ENCODE data around the gene ECE1.
"Not testable (repeated sequence)": the region's sequence is repeated elsewhere in the genome, so short reads cannot be mapped to it uniquely, and the experiment has no call there.

ECE1 gene

DNA sequence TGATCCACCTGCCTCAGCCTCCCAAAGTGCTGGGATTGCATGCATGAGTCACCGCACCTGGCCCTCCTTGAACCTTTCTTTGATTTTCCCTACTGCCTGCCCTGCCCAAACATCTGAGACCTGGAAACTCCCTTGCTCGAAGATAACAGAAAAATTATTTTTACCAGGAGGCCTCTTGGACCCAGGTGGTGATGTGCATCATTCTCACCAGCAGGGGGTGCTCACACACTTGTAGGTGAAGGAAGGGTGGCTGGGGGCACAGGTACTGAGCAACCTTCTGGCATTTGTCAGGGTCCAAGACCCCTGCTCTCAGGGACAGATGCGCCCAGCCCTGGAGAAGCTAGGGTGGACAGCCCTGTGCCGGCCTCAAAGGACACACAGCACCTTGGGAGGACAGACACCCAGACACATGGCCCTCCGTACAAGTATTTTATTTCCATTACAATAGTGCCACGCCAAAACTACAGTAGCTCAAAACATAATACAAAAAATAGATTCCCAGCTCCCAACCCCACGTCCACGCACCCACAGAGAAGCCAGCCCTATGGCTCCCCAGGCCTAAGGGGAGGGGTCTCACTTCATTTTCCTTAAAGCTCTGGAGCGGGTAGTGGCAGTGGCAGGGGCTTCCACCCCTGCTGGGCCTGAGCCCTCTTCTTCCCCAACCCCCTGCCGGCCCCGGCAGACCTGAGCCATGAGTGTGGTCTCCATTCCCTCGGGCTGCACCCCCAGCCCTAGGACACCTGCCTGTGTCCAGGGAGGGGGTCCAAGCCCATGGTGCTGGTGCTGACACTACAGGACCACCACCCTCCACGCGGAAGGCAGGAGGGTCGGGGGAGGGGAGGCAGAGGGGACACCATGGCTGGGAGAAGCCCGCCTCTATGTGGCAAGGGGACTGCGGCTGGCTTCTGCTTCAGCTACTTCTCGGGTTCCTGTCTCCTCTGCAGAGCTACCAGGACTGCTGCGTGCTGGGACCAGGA lies 73.1 kb downstream of the ECE1 start:
- peak in 1 of 2 experiments; percentile 45 for DNase-seq

DNA sequence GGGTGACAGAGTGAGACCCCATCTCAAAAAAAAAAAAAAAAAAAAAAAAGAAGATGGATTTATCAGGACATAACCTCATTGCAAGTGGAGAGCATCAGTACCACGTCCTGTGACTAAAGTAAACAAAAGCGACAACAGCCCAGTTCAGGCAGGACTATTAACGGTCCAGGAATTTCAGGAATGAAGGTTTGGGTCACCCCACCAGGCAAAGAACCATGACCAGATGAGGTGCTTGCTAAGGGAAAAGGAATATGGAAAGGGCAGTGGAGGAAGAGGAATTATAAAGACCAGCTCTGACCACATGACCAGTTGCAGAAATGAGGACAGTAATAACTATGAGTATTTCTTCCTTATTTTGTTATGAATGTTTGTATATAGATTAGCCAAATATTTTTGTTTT lies 78.1 kb downstream of the ECE1 start:
- DNase-seq = no peak

DNA sequence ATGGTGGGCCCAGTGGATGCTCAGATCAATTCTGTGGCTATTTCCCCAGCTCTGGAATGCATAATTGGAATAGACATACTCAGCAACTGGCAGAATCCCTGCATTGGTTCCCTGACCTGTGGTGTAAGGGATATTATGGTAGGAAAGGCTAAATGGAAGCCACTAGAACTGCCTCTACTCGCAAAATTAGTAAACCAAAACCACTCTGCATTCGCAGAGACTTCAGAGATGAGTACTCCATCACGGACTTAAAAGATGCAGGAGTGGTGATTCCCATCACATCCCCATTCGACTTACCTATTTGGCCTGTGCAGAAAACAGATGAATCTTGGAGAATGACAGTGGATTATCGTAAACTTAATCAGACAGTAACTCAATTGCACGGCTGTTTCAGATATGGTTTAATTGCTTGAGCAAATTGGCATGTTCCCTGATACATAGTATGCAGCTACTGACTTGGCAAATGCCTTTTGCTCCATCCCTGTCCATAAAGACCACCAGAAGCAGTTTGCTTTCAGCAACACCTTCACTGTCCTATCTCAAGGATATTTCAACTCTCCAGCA lies 82.0 kb downstream of the ECE1 start:
- DNase-seq = not testable (repeated sequence)

DNA sequence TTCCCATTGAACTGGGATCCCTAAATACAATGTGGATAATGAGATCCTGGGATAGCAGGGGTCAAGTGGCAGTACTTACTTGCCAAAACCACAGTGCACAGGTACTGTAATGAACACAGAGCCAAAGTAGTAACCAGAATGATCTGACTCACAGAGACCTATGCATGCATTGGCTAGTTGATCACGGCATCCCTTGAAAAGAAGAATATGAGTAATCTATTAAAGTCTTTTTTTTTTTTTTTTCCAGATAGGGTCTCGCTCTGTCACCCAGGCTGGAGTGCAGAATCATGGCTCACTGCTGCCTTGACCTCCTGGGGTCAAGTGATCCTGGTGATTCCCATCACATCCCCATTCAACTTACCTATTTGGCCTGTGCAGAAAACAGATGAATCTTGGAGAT lies 84.1 kb downstream of the ECE1 start:
- DNase-seq = no peak

DNA sequence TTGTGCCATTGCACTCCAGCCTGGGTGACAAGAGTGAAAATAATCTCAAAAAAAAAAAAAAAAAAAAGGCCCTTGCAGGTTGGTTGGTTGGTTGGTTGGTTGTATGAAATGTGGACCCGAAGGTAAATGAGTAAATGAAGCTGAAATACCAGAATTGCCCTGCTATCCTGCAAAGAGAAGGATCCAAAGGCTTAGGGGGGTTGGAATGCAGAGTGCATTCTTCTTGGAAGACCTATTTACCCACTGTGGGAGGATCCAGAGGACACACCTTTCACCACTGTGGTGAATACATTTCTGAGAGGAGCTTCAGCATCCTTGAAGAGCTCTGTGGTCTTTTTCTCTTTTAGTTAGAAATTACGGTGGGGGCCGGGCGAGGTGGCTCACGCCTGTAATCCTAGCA lies 84.8 kb downstream of the ECE1 start:
- DNase-seq = no peak

DNA sequence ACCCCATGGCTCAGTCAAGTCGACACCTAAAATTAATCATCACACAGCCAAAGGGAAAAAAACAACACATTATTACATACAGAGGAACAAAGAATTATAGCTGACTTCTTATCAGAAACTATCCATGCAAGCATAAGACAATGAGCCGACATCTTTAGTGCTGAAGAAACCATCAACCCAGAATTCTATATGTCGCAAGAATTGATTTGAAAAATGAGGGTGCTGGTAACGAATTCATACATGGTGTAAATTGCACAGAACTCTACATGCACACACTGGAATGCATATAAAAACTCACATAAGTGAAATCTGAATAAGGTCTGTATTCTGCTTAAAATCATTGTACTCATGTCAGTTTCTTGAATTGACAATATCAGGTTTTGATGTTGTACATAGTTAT lies 88.6 kb downstream of the ECE1 start:
- DNase-seq = no peak

DNA sequence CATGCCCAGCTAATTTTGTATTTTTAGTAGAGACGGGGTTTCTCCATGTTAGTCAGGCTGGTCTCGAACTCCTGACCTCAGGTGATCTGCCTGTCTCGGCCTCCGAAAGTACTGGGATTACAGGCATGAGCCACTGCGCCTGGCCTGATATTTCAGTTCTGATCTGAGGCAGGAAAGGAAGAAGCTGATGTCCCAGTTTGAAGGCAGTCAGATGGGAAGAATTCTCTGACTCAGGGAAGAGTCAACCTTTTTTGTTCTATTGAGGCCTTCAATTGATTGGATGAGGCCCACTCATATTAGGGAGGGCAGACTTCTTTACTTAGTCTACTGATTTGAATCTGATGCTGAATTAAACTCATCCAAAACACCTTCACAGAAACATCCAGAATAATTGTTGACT lies 89.0 kb downstream of the ECE1 start:
- DNase-seq = not testable (repeated sequence)

DNA sequence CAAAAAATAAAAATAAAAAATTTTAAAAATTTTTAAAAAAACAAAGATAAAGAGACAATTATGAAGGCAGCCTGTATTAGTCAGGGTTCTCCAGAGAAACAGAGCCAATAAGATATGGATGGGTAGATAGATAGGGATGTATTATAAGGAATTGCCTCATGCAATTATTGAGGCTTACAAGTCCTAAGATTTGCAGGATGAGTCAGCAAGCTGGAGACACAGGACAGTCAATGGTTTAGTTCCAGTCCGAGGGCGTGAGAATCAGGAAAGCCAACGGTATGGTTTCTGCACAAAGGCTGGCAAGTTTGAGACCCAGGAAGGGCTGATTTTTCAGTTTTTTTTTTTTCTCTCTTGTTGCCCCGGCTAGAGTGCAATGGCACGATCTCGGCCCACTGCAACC lies 89.5 kb downstream of the ECE1 start:
- no peak for DNase-seq

DNA sequence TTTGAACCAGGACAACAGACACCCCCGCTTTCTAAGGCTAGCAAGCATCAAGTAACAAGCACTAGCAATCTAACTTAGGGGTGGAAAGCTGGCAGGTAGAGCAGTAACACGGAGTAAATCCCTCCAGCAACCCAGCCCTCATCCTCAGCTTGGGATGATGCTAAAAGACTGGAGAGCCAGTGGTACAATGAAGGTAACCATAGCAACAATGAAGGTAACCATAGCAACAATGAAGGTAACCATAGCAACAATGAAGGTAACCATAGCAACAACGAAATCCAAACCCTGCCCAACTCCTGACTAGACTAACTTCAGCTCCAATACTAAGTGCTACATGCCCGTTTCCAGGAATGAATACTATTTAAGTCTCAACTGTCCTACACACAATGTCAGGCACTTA lies 91.3 kb downstream of the ECE1 start:
- DNase-seq = no peak

DNA sequence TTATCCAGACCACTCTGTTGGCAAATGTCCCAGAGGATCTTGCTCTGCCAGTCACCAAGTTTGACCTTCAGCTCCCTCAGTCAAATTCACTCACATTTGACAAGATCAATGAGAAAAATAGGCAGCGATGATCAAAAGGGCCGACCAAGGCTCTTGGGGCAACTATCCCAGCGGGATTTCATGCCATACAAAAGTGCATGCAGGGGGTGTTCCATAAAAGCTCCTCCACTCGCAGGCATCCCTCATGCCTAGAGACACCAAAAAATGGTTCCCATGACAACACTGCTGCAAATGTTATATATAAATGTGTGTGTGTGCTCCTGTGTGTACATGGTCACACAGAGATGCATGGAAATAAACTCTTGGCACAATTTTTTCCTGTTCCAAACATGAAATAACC lies 97.4 kb downstream of the ECE1 start:
- DNase-seq = no peak

DNA sequence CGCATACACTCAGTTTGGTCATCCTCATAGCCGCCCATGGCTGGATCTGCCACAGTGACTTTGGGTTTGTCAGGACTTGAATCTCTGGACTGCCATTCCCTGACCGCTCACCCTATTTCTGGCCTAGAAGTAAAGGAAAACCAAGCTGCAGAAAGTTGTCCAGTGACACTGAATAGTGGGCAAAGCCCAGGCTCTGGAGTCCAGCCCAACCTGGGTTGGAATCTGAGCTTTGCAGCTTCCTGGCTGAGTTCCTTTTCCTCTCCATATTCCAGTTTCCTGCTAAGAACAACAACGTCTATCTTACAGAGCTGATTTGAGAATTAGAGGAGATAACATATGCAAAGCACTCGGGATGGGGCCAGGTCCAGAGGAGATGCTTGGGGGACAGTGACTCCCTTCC lies 98.0 kb downstream of the ECE1 start:
- DNase-seq = no peak

DNA sequence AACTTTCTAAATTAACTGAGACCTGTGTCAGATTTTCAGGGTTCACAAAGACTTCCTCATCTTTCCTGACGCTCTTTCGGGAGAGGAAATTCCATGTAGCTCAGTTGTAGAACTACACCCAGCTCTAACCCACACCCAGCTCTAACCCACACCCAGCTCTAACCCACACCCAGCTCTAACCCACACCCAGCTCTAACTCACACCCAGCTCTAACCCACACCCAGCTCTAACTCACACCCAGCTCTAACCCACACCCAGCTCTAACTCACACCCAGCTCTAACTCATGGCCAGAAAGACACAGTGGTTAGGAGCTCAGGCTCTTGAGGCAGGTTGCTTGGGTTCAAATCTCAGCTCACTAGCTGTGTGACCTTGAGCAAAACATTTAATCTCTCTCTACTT lies 99.5 kb downstream of the ECE1 start:
- not testable (repeated sequence) for DNase-seq

DNA sequence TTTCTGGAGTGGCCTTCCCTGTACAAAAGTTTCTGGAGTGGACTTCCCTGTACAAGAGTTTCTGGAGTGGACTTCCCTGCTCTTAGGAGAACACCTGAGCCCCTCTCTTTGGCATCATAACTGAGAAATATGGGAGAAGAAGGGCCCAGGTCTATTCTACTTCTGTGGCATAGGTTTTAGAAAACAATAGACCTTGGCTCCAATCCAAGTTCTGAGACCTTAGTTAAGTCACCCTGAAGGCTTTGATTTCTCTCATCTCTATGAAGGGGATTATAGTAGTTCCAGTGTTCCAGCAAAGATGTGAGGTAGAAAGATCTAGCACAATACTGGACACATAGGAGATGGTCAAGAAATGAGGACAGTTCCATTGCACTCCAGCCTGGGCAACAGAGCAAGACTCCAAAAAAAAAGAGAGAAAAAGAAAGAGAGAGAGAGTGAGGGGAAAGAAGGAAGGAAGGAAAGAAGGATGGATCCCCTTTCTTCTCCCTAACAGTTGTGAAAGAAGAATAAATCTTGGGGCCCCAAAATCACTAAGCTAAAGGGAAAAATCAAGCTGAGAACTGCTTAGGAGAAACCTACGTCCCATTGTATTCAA lies 100.3 kb downstream of the ECE1 start:
- no peak for DNase-seq

DNA sequence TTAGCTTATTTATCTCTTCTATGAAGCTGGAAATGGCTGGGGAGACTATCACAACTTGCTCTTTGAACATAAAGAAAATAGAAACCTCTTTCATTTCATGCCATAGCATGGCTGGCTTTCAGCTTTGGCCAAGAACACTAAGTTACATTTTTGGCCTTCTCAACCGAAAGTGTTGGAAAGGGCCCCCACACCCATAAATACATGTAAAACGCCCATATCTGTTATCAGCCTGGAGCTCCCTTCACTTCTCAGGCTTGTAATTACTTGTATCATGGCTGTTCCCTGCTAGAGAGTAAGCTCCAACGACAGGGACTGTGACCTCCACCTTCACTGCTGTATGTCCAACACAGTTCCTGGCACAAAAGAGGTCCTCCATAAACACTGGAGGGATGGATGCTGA lies 100.8 kb downstream of the ECE1 start:
- DNase-seq = no peak

DNA sequence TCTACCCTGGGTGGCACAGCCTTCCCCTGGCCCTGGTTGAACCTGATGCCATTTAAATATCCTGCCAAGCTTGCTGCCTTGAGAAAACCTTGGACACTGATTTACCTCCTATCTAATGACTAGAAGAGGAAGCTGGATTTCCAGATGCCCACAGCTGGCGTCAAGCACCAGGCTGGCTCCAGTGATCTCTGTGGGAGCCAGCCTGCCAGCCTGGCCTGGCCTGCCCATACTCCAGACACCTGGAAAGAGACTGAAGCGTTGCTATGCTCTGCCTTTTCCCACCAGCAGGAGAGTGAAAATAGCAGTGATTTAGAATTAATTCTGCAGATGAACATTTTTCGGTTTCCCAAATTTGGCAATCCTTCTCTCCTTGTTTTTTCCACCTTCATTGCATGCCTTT lies 102.0 kb downstream of the ECE1 start:
- no peak for DNase-seq

DNA sequence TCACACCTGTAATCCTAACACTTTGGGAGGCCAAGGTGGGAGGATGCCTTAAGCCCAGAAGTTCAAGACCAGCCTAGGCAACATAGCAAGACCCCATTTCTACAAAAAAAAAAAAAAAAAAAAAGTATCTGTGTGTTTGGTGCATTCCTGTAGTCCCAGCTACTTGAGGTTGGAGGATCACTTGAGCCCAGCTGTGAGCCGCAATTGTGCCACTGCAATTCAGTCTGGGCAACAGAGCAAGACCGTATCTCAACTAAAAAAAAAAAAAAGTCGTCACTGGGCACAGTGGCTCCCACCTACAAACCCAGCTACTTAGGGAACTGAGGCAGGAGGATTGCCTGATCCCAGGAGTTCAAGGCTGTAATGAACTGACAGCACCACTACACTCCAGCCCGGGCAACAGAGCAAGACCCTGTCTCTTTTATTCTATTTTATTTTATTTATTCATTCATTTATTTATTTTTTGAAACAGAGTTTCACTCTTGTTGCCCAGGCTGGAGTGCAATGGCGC lies 105.0 kb downstream of the ECE1 start:
- DNase-seq = no peak

DNA sequence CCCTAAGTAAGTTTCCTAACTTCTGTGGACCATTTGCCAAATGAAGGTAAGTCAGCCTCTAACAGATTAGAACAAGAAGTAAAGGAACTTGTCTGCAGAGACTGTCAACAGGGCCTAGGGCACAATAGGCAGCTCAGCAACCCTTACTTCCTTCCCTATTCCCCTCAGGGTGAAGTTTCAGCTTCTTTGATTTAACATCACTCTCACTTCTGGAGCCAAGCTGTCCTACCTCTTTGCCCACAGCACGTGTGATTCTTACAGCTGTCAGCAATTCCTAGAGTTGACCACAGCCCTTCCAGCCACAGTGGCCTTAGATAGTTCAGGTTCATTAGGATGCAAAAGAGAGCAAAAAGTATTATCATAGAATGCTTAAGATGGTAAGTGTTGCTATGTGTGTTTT lies 106.0 kb downstream of the ECE1 start:
- DNase-seq = no peak

DNA sequence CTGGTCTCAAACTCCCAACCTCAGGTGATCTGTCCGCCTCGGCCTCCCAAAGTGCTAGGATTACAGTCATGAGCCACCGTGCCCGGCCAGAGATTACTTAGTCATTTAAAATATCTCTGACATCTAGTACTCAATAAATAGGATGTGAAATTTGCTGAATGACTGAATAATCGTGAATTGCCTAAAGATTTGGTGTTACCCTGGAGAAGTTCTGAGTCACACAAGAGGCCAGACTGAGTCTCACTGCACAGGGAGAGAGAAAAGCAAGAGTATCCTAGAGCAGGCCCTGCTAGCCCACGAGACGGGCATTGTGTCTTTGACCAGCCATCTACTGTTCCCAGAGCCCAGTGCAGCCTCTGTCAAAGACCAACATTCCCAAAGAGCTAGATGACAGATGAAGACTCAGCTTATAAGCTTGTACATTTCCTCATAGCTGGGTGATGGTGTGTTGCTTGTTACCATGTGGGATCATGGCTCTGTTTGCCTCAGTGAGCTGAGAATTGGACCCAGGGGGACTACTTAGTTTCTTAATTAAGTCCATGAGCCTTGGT lies 108.0 kb downstream of the ECE1 start:
- no peak for DNase-seq

DNA sequence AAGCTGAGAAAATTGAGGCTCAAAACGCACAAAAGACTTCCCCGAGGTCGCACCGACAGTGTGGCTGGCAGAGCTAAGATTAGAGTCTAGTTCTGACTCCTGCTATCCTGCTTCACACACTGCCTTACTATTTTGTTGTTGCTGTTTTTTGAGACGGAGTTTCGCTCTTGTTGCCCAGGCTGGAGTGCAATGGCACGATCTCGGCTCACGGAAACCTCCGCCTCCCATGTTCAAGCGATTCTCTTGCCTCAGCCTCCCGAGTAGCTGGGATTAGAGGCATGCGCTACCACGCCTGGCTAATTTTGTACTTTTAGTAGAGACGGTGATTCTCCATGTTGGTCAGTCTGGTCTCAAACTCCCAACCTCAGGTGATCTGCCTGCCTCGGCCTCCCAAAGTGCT lies 112.0 kb downstream of the ECE1 start:
- not testable (repeated sequence) for DNase-seq

DNA sequence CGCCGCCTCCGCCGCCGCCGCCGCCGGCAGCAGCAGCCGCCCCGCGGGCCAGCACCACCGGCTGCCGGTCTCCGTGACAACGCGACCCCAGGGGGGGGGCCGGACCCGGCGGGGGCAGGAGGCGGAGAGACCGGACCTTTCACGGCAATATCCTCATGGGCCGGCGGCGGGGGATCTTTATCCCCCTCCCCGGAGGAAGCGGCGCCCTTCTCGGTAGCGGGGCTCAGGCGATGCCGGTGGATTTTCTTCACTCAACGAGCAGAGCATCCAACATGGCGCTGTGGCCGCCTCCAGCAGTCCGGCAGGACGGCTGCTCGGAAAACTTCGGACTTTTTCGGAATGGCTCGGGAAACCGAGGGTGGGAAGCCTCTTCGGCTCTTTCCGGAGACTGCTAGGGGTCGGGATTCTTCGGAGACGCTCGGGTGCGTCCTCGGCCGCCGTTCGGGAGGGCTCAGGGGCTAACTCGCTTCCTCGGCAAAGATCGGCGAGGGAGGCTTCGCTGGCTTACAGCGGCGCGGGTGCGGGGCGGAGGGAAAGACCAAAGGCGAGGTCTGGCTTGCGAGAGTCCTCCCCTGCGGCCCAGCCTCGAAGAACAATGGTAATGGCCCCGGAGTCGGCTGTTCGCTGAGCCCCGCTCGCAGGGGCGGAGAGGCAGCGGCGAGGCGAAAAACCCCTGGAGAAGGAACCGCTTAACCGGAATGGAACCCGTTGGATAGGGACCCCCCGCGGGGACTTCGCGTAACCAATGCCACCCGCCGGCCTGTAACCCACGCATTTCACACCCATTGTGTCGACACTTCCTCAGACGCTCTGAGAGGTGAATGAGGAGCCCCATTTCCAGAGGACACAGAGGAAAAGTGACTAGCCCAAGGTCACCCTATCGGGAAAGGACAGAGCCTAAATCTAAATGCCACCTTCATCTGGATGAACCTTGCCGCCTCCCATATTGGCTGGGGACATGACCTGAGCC lies 113.4 kb downstream of the ECE1 start, which contains the start of gene EIF4G3:
TSS of gene EIF4G3 (minus strand) at position 312 of the 970 bp plus-strand sequence. CDS start 174,155 bp downstream, outside the sequence.
- DNase-seq = peak; percentile 93 to 94

DNA sequence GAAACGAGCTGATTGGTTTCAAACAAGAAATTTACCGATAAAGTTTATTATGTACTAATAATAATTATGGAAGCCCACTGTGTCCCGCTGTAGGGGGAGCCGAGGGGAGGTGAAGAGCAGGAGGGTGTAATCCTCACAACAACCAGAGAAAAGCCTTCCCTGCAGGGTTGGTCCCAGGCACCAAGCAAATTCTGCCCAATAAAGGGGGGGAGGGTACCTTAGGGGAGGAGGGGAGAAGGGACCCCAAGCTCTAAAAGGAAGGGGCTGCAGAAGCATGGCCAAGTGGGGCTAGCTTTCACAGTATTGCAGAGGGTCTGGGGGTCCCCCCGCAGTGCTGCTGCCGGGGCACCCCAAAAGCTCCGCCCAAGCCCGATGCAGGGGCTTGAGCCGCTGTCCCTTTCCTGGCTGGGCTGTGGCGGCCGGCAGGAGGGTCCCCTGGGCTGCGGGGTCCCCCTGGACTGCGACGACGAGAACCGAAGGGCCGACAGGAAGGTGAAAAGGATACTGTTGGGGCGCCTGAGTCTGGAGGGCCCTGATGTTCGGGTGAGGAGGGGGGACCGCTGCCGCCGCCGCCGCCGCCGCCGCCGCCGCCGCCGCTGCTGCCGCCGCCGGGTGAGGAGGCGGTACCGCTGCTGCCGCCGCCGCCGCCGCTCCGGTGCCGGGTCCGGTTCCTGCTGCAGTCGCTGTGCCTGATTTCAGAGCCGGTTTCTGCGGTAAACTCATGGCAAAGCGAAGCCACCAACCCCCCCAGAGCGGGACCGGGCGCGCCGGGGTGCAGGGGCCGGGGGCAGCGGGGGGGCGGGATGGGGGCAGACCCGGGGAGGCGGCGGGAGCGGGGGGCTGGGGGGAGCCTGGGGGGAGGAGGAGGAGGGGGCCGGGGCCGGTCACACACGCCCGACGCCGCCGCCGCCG lies 114.3 kb downstream of the ECE1 start:
- peak in 1 of 2 experiments; percentile 13 for DNase-seq
